ENCODE data around the gene CDH15. TPM values are rescaled to one million over a fixed set of nuclear protein-coding genes. Genes with fewer than 3 reads are reported as not detected.
A peak's percentile ranks its signal among the peaks of the same experiment; 100 is the strongest.

CDH15 gene
- total and polyA plus RNA-seq, 9 of the 15 experiments (the other 6 are each of a cell fraction or from before 2014, with no cell fraction given), result 0.07 to 0.18 TPM; not detected in 7

DNA sequence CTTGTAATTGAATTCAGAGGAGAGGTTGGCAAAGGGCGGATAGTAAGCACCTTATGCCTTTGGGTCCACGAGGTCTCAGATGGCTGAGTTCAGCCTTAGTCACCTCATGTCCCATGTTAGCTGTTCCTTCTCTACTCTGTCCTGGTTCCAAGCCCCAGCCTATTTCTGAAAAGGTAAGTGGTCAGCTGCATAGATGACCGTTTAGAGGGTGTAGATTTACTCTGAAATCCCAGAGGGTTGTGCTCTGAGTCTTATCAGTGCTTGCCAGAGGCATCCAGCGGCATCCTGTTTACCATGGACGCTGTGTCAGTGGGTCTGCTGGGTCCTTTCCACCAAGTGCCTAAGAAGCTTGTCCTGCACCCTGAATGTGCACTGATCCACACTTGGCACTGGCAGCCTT, 47.8 kb downstream of the CDH15 start (continued):
- TF ChIP-seq, protein P1, sequence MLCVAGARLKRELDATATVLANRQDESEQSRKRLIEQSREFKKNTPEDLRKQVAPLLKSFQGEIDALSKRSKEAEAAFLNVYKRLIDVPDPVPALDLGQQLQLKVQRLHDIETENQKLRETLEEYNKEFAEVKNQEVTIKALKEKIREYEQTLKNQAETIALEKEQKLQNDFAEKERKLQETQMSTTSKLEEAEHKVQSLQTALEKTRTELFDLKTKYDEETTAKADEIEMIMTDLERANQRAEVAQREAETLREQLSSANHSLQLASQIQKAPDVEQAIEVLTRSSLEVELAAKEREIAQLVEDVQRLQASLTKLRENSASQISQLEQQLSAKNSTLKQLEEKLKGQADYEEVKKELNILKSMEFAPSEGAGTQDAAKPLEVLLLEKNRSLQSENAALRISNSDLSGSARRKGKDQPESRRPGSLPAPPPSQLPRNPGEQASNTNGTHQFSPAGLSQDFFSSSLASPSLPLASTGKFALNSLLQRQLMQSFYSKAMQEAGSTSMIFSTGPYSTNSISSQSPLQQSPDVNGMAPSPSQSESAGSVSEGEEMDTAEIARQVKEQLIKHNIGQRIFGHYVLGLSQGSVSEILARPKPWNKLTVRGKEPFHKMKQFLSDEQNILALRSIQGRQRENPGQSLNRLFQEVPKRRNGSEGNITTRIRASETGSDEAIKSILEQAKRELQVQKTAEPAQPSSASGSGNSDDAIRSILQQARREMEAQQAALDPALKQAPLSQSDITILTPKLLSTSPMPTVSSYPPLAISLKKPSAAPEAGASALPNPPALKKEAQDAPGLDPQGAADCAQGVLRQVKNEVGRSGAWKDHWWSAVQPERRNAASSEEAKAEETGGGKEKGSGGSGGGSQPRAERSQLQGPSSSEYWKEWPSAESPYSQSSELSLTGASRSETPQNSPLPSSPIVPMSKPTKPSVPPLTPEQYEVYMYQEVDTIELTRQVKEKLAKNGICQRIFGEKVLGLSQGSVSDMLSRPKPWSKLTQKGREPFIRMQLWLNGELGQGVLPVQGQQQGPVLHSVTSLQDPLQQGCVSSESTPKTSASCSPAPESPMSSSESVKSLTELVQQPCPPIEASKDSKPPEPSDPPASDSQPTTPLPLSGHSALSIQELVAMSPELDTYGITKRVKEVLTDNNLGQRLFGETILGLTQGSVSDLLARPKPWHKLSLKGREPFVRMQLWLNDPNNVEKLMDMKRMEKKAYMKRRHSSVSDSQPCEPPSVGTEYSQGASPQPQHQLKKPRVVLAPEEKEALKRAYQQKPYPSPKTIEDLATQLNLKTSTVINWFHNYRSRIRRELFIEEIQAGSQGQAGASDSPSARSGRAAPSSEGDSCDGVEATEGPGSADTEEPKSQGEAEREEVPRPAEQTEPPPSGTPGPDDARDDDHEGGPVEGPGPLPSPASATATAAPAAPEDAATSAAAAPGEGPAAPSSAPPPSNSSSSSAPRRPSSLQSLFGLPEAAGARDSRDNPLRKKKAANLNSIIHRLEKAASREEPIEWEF (CRISPR knock-in tag; IDR thresholded peaks at IDR 0.05), result no peak
- TF ChIP-seq FOXJ3 (CRISPR knock-in tag; IDR thresholded peaks at IDR 0.05) (no peak), ZNF134 (CRISPR knock-in tag; conservative IDR thresholded peaks at IDR 0.05) (no peak), ZNF239 (CRISPR knock-in tag; IDR thresholded peaks at IDR 0.05) (no peak), GATAD2A (IDR thresholded peaks at IDR 0.05) (no peak), RUNX1 (IDR thresholded peaks at IDR 0.05; ENCODE audit: low read depth) (no peak), RBM17 (IDR thresholded peaks at IDR 0.05; ENCODE audit: borderline replicate concordance, low read depth, low read length) (no peak), RFX5 (IDR thresholded peaks at IDR 0.05; ENCODE audit: low read depth, low read length) (no peak), NRF1 (conservative IDR thresholded peaks at IDR 0.05 in 1 of 2, IDR thresholded peaks at IDR 0.05 in 1 of 2) (no peak), TCFL5 (CRISPR knock-in tag; conservative IDR thresholded peaks at IDR 0.05) (no peak), MEIS2 (IDR thresholded peaks at IDR 0.05; ENCODE audit: partially characterized antibody) (peak; percentile 23), FOXA1 (IDR thresholded peaks at IDR 0.05; ENCODE audit: borderline replicate concordance) (no peak)
- TF ChIP-seq, protein P2, sequence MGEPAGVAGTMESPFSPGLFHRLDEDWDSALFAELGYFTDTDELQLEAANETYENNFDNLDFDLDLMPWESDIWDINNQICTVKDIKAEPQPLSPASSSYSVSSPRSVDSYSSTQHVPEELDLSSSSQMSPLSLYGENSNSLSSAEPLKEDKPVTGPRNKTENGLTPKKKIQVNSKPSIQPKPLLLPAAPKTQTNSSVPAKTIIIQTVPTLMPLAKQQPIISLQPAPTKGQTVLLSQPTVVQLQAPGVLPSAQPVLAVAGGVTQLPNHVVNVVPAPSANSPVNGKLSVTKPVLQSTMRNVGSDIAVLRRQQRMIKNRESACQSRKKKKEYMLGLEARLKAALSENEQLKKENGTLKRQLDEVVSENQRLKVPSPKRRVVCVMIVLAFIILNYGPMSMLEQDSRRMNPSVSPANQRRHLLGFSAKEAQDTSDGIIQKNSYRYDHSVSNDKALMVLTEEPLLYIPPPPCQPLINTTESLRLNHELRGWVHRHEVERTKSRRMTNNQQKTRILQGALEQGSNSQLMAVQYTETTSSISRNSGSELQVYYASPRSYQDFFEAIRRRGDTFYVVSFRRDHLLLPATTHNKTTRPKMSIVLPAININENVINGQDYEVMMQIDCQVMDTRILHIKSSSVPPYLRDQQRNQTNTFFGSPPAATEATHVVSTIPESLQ (CRISPR knock-in tag; IDR thresholded peaks at IDR 0.05), result no peak
- TF ChIP-seq, protein P3, sequence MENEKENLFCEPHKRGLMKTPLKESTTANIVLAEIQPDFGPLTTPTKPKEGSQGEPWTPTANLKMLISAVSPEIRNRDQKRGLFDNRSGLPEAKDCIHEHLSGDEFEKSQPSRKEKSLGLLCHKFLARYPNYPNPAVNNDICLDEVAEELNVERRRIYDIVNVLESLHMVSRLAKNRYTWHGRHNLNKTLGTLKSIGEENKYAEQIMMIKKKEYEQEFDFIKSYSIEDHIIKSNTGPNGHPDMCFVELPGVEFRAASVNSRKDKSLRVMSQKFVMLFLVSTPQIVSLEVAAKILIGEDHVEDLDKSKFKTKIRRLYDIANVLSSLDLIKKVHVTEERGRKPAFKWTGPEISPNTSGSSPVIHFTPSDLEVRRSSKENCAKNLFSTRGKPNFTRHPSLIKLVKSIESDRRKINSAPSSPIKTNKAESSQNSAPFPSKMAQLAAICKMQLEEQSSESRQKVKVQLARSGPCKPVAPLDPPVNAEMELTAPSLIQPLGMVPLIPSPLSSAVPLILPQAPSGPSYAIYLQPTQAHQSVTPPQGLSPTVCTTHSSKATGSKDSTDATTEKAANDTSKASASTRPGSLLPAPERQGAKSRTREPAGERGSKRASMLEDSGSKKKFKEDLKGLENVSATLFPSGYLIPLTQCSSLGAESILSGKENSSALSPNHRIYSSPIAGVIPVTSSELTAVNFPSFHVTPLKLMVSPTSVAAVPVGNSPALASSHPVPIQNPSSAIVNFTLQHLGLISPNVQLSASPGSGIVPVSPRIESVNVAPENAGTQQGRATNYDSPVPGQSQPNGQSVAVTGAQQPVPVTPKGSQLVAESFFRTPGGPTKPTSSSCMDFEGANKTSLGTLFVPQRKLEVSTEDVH (IDR thresholded peaks at IDR 0.05; ENCODE audit: low read depth, partially characterized antibody), result no peak
- TF ChIP-seq, protein P4, sequence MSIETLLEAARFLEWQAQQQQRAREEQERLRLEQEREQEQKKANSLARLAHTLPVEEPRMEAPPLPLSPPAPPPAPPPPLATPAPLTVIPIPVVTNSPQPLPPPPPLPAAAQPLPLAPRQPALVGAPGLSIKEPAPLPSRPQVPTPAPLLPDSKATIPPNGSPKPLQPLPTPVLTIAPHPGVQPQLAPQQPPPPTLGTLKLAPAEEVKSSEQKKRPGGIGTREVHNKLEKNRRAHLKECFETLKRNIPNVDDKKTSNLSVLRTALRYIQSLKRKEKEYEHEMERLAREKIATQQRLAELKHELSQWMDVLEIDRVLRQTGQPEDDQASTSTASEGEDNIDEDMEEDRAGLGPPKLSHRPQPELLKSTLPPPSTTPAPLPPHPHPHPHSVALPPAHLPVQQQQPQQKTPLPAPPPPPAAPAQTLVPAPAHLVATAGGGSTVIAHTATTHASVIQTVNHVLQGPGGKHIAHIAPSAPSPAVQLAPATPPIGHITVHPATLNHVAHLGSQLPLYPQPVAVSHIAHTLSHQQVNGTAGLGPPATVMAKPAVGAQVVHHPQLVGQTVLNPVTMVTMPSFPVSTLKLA (conservative IDR thresholded peaks at IDR 0.05), result peak; percentile 36 to 52; a peak in 3 of 4 replicates
- TF ChIP-seq, protein P5, sequence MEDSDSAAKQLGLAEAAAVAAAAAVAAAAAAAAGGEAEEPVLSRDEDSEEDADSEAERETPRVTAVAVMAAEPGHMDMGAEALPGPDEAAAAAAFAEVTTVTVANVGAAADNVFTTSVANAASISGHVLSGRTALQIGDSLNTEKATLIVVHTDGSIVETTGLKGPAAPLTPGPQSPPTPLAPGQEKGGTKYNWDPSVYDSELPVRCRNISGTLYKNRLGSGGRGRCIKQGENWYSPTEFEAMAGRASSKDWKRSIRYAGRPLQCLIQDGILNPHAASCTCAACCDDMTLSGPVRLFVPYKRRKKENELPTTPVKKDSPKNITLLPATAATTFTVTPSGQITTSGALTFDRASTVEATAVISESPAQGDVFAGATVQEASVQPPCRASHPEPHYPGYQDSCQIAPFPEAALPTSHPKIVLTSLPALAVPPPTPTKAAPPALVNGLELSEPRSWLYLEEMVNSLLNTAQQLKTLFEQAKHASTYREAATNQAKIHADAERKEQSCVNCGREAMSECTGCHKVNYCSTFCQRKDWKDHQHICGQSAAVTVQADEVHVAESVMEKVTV (CRISPR knock-in tag; IDR thresholded peaks at IDR 0.05), result no peak

Data from K562 (cell line).